ENCODE measurements around the gene ATP6V1E1.

GRCh38 chr22:17566776-17567175 is 61.8 kb downstream of the ATP6V1E1 start:
- TF ChIP-seq, protein P1, sequence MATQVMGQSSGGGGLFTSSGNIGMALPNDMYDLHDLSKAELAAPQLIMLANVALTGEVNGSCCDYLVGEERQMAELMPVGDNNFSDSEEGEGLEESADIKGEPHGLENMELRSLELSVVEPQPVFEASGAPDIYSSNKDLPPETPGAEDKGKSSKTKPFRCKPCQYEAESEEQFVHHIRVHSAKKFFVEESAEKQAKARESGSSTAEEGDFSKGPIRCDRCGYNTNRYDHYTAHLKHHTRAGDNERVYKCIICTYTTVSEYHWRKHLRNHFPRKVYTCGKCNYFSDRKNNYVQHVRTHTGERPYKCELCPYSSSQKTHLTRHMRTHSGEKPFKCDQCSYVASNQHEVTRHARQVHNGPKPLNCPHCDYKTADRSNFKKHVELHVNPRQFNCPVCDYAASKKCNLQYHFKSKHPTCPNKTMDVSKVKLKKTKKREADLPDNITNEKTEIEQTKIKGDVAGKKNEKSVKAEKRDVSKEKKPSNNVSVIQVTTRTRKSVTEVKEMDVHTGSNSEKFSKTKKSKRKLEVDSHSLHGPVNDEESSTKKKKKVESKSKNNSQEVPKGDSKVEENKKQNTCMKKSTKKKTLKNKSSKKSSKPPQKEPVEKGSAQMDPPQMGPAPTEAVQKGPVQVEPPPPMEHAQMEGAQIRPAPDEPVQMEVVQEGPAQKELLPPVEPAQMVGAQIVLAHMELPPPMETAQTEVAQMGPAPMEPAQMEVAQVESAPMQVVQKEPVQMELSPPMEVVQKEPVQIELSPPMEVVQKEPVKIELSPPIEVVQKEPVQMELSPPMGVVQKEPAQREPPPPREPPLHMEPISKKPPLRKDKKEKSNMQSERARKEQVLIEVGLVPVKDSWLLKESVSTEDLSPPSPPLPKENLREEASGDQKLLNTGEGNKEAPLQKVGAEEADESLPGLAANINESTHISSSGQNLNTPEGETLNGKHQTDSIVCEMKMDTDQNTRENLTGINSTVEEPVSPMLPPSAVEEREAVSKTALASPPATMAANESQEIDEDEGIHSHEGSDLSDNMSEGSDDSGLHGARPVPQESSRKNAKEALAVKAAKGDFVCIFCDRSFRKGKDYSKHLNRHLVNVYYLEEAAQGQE (IDR thresholded peaks at IDR 0.05; ENCODE audit: insufficient read depth in 1 of 2, low read depth in 2 of 2, low read length in 2 of 2) = no peak
- TF ChIP-seq TAF1 (IDR thresholded peaks at IDR 0.05; ENCODE audit: borderline replicate concordance, insufficient read depth, low read length) (no peak), POLR2AphosphoS5 (IDR thresholded peaks at IDR 0.05; ENCODE audit: low read depth, low read length) (no peak), FOXP2 (optimal IDR thresholded peaks at IDR 0.05; ENCODE audit: borderline replicate concordance, extremely low read depth, extremely low read length, insufficient read depth) (no peak), SIN3A (IDR thresholded peaks at IDR 0.05; ENCODE audit: borderline replicate concordance, insufficient read depth, low read length) (no peak)
